Activated naive CD8-positive, alpha-beta T cell treated with anti-CD3 and anti-CD28 coated beads, Interleukin-2, amount 50 U/mL, for 24 hours (primary cell): Measurements from ENCODE around the gene USP53.
A peak's percentile ranks its signal among the peaks of the same experiment; 100 is the strongest.

Source experiments
- ATAC-seq: fragments of 150-1000 bp; cut with Tn5 transposase; one replicate; pipeline ENCODE4 v1.10.0; 2021
- DNase-seq: peaks from one replicate; pipeline ENCODE4 v3.0.0; 2021
- H3K27ac Mint-ChIP-seq: one replicate; pipeline ENCODE4 v1.8.0; 2021; ENCODE audit warnings: mild to moderate bottlenecking, mixed read lengths
- H3K27me3 Mint-ChIP-seq: one replicate; pipeline ENCODE4 v1.8.0; 2021; ENCODE audit warnings: mixed read lengths
- H3K36me3 Mint-ChIP-seq: one replicate; pipeline ENCODE4 v1.8.0; 2021; ENCODE audit warnings: low read depth, mixed read lengths
- H3K4me1 Mint-ChIP-seq: one replicate; pipeline ENCODE4 v1.8.0; 2021; ENCODE audit warnings: mixed read lengths
- H3K4me3 Mint-ChIP-seq: one replicate; pipeline ENCODE4 v1.8.0; 2021; ENCODE audit warnings: mild to moderate bottlenecking, moderate library complexity, mixed read lengths
- H3K9me3 Mint-ChIP-seq: one replicate; pipeline ENCODE4 v1.8.0; 2021; ENCODE audit warnings: mixed read lengths

USP53 gene

DNA sequence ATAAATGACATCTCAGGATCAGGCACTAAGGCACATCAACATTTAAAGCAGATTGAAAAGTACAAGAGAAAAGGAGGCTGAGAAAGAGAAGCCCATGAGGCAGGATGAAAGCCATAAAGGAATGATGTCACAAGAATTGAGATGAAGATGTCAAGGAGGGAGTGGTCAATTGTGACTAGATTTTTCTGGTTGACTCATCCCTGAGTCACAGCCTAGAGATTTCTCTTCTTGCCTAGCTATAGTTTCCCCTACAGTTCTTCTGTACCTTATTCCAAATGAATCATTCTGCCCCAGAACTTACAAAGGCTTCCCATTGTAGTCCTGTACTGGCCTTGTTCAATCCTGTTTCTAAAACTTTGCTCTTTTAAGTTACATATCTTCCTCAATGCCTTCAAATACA, 3.4 kb upstream of the USP53 start:
- H3K27me3 Mint-ChIP-seq: no peaks in the 10 kb centered on the region
- ATAC-seq (peak; percentile 64), DNase-seq (peak; percentile 56)
- no peaks in the 10 kb centered on the region for H3K9me3 Mint-ChIP-seq
- H3K36me3 Mint-ChIP-seq: no peaks in the 10 kb centered on the region
- H3K4me1 Mint-ChIP-seq: peaks cover 52% of the 10 kb centered on the region
- H3K27ac Mint-ChIP-seq: peak overlapping the region; percentile 92
- peak overlapping the region; percentile 55 for H3K4me3 Mint-ChIP-seq

DNA sequence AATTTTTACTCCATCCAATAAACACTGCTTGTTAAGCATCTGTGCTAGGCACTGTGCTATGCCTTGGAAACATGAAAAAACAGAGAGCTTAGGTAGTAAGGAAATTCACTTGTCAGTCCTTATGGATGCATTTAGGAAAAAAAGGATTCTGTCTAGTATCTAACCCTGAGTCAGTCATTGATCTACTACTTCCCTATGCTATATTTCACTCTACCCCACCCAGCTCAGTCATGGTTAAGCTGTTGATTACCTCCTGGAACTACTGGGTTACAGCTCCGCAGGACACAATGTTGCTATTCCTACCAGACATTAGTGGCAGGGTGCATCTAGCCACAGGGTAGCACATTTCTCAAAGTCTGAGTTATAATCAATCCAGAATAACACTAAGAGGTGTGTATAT, 2.9 kb upstream of the USP53 start:
- no peak for DNase-seq
- Mint-ChIP-seq H3K4me3 (peak overlapping the region; percentile 55), H3K4me1 (peaks cover 54% of the 10 kb centered on the region), H3K27me3 (no peaks in the 10 kb centered on the region), H3K27ac (peak overlapping the region; percentile 92), H3K36me3 (no peaks in the 10 kb centered on the region), H3K9me3 (no peaks in the 10 kb centered on the region)
- ATAC-seq: no peak

- H3K4me3 Mint-ChIP-seq: peak overlapping the region; percentile 91
- peak overlapping the region; percentile 90 for H3K27ac Mint-ChIP-seq
- H3K9me3 Mint-ChIP-seq: no peaks in the 10 kb centered on the region
These were observed 1.7 kb upstream of the USP53 start for GRCh38 chr4:119210775-119211174.

GRCh38 chr4:119211867-119212233, 663 bp upstream of the USP53 start:
- no peak for ATAC-seq
- Mint-ChIP-seq H3K9me3 (no peaks in the 10 kb centered on the region), H3K4me3 (peak overlapping the region; percentile 91)

More at GRCh38 chr4:119210775-119211174, 1.7 kb upstream of the USP53 start:
- no peak for ATAC-seq
- H3K27me3 Mint-ChIP-seq: no peaks in the 10 kb centered on the region
- peaks cover 58% of the 10 kb centered on the region for H3K4me1 Mint-ChIP-seq
- DNase-seq: no peak
- no peaks in the 10 kb centered on the region for H3K36me3 Mint-ChIP-seq

DNA sequence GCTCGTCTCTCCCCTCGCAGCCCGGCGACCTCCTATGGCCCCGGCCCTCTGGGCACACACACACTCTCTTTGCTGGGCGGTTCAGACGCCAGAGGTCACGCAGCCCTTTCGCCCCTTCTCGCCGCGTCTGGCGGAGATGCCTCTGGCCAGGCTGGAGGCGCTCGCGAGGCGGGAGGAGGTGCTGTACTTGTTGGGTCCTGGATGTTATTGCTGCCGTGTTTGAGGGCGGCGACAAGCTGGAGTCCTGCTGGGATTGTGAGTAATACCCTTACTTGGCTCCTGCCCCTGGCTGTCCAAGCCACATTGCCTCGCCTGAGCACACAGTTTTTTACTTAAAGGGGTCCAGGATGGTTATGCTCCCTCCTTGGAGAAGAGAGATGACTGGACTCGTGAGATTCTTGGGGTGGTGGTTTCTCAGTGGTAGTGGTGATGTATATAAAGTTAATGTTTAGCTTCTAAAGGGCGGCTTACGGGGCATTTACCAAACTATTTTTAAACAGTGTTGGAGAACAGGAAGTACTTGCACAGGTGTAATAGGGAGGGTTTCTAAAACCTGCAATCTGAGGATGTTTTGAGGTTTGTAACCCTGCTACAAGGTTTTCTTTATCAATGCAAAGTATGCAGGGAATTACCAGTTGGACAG, 572 bp downstream of the USP53 start:
- peak; percentile 55 for ATAC-seq
- H3K9me3 Mint-ChIP-seq: no peaks in the 10 kb centered on the region
- H3K4me1 Mint-ChIP-seq: peaks cover 55% of the 10 kb centered on the region
- no peaks in the 10 kb centered on the region for H3K27me3 Mint-ChIP-seq
- peak; percentile 70 for DNase-seq
- H3K36me3 Mint-ChIP-seq: peaks cover 13% of the 10 kb centered on the region
- peak overlapping the region; percentile 91 for H3K4me3 Mint-ChIP-seq
- H3K27ac Mint-ChIP-seq: peak overlapping the region; percentile 90

More at GRCh38 chr4:119211867-119212233, 663 bp upstream of the USP53 start:
- no peak for DNase-seq
- H3K27me3 Mint-ChIP-seq: no peaks in the 10 kb centered on the region
- peaks cover 58% of the 10 kb centered on the region for H3K4me1 Mint-ChIP-seq
- H3K36me3 Mint-ChIP-seq: peaks cover 2% of the 10 kb centered on the region
- peak overlapping the region; percentile 90 for H3K27ac Mint-ChIP-seq

DNA sequence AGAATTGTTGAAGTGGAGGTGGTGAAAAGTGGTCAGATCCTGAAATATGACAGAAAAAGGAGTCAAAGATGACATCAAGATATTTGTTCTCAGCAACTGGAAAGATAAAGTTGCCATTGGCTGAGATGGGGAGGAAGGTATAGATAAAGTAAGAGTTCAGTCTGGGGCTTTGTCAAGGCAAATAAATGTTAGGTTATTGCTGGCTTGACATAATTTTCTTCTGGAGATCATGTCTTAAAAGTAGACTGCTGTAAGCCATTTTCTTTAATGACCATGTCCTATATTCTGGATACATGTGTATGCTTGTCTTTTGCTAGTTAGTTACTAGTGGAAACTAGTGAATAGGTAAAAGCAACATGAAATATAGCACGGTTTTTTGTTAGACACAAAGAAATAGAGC, 5.6 kb downstream of the USP53 start:
- peaks cover 34% of the 10 kb centered on the region for H3K36me3 Mint-ChIP-seq
- no peaks in the 10 kb centered on the region for H3K27me3 Mint-ChIP-seq
- no peak overlapping the region for H3K4me3 Mint-ChIP-seq
- H3K9me3 Mint-ChIP-seq: no peaks in the 10 kb centered on the region
- DNase-seq (no peak), ATAC-seq (no peak)
- H3K27ac Mint-ChIP-seq: no peak overlapping the region
- peaks cover 21% of the 10 kb centered on the region for H3K4me1 Mint-ChIP-seq

GRCh38 chr4:119221412-119221811, 8.9 kb downstream of the USP53 start:
- DNase-seq (no peak), ATAC-seq (no peak)
- H3K27ac Mint-ChIP-seq: no peak overlapping the region
- H3K4me3 Mint-ChIP-seq: no peak overlapping the region
- H3K36me3 Mint-ChIP-seq: peaks cover 48% of the 10 kb centered on the region
- peaks cover 8% of the 10 kb centered on the region for H3K4me1 Mint-ChIP-seq
- peaks cover 4% of the 10 kb centered on the region for H3K9me3 Mint-ChIP-seq
- H3K27me3 Mint-ChIP-seq: no peaks in the 10 kb centered on the region

GRCh38 chr4:119227690-119228089, 15.2 kb downstream of the USP53 start:
- no peak overlapping the region for H3K27ac Mint-ChIP-seq
- H3K27me3 Mint-ChIP-seq: no peaks in the 10 kb centered on the region
- peaks cover 27% of the 10 kb centered on the region for H3K36me3 Mint-ChIP-seq
- ATAC-seq (no peak), DNase-seq (no peak)
- peaks cover 18% of the 10 kb centered on the region for H3K4me1 Mint-ChIP-seq
- H3K4me3 Mint-ChIP-seq: no peak overlapping the region
- H3K9me3 Mint-ChIP-seq: peaks cover 4% of the 10 kb centered on the region

DNA sequence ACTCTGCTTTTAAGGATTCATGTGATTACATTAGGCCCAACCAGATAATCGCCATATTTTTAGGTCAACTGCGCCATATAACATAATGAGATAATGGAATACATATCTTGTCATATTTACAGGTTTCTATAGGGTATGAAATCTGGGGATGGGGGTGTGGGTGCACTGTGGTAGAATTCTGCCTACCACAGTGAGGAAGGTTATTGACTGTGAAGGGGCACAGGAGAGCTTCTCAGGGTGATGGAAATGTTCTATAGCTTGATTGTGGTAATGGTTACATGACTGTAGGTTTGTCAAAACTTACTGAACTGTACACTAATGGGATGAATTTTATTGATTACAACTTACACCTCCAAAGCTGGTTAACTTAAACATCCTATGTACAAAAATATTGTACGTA, 15.9 kb downstream of the USP53 start:
- H3K9me3 Mint-ChIP-seq: peaks cover 4% of the 10 kb centered on the region
- peak; percentile 43 for ATAC-seq
- H3K36me3 Mint-ChIP-seq: peaks cover 23% of the 10 kb centered on the region
- H3K4me1 Mint-ChIP-seq: peaks cover 25% of the 10 kb centered on the region
- H3K4me3 Mint-ChIP-seq: no peak overlapping the region
- no peaks in the 10 kb centered on the region for H3K27me3 Mint-ChIP-seq
- no peak for DNase-seq
- no peak overlapping the region for H3K27ac Mint-ChIP-seq

DNA sequence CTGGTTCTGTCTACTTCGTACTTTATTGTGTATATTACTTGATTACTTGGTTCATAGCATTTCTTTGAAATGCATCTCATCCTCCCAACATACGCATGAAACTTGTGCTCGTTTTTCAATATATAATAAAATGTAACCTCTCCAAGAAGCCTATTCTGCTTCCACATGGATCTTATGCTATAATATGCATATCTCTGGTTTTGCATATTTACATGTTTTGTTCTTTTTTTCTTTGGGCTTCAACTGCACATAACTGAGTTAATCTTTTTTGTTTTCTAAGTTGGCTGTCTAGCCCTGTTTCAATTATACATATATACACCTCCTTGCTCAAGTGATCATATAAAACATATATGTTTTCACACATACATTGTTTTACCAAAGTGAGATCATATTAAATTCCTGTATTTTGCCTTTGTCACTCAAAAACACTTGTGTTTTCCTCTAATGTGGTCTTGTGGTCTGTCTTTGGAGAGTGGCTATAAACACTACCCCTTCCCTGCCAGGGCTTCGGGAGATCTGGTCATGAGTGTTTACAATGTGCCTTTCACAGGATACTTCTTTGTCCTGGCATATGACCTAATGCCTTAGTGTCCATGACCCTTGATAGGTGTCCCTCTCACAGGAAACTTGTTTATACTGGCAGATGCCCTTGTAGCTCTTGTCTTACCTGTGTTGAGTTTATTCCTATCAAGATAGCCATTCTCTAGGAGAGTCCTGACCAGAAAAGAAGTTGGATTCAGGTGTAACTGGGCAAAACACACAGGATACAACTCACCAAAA, 17.6 kb downstream of the USP53 start:
- Mint-ChIP-seq H3K27ac (no peak overlapping the region), H3K4me3 (no peak overlapping the region), H3K4me1 (peaks cover 33% of the 10 kb centered on the region), H3K9me3 (no peaks in the 10 kb centered on the region), H3K27me3 (no peaks in the 10 kb centered on the region), H3K36me3 (peaks cover 11% of the 10 kb centered on the region)
- DNase-seq (no peak), ATAC-seq (no peak)

- H3K36me3 Mint-ChIP-seq: peaks cover 15% of the 10 kb centered on the region
- no peak for DNase-seq
- no peaks in the 10 kb centered on the region for H3K27me3 Mint-ChIP-seq
- no peak overlapping the region for H3K27ac Mint-ChIP-seq
- H3K4me1 Mint-ChIP-seq: peaks cover 36% of the 10 kb centered on the region
- no peaks in the 10 kb centered on the region for H3K9me3 Mint-ChIP-seq
- no peak for ATAC-seq
- no peak overlapping the region for H3K4me3 Mint-ChIP-seq
These were observed 19.0 kb downstream of the USP53 start for GRCh38 chr4:119231491-119231890.

DNA sequence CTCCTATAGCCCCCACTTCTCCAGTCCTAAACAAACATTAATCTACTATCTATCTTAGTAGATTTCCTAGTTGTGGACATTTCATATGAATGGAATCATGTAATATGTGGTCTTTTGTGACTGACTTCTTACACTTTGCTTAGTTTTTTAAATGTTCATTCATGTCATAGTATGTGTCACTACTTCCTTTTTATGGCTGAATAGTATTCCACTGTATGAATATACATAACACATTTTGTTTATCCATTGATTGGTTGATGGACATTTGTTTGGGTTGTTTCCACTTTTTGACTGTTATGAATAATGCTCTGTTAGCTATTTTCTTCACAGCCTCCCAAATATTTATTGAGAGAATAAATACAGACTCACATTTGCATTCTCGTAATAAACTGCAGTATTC, 19.8 kb downstream of the USP53 start:
- Mint-ChIP-seq H3K27ac (no peak overlapping the region), H3K4me1 (peaks cover 43% of the 10 kb centered on the region), H3K27me3 (no peaks in the 10 kb centered on the region), H3K36me3 (peaks cover 21% of the 10 kb centered on the region), H3K9me3 (no peaks in the 10 kb centered on the region), H3K4me3 (no peak overlapping the region)
- DNase-seq (no peak), ATAC-seq (no peak)

DNA sequence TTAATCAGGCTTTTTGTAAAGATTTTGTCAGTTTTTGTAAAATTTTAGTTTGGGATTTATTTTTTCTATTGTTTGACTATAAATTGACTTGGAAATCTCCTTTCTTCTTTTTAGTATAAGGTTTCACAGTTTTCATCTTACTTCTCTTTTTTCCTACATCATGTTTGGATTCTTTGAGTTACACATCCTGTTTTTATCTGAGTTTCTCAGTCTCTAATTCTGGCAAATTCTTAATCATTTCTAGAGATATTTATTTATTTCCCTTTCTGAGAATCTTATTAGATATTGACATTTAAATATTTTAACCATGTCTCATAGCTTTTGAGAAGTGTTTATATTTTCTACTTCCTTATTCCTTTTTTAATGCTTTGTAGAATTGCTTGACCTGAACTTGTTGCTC, 20.7 kb downstream of the USP53 start:
- H3K36me3 Mint-ChIP-seq: peaks cover 21% of the 10 kb centered on the region
- no peak overlapping the region for H3K4me3 Mint-ChIP-seq
- ATAC-seq: no peak
- DNase-seq: no peak
- peak overlapping the region; percentile 33 for H3K27ac Mint-ChIP-seq
- no peaks in the 10 kb centered on the region for H3K27me3 Mint-ChIP-seq
- peaks cover 44% of the 10 kb centered on the region for H3K4me1 Mint-ChIP-seq
- H3K9me3 Mint-ChIP-seq: no peaks in the 10 kb centered on the region

- Mint-ChIP-seq H3K27ac (peak overlapping the region; percentile 33), H3K4me3 (peak overlapping the region; percentile 19), H3K9me3 (no peaks in the 10 kb centered on the region), H3K27me3 (no peaks in the 10 kb centered on the region), H3K4me1 (peaks cover 44% of the 10 kb centered on the region), H3K36me3 (peaks cover 23% of the 10 kb centered on the region)
- ATAC-seq (no peak), DNase-seq (no peak)
These were observed 21.2 kb downstream of the USP53 start for GRCh38 chr4:119233750-119234149.

- Mint-ChIP-seq H3K4me3 (no peak overlapping the region), H3K27me3 (no peaks in the 10 kb centered on the region), H3K9me3 (no peaks in the 10 kb centered on the region), H3K4me1 (peaks cover 41% of the 10 kb centered on the region), H3K36me3 (peaks cover 22% of the 10 kb centered on the region), H3K27ac (no peak overlapping the region)
- DNase-seq (no peak), ATAC-seq (no peak)
These were observed 24.7 kb downstream of the USP53 start for GRCh38 chr4:119237201-119237600.
